A673 (cell line): ENCODE measurements around the gene KCTD5.
"Not testable (repeated sequence)": the region's sequence is repeated elsewhere in the genome, so short reads cannot be mapped to it uniquely, and the experiment has no call there.

Experiments
- CTCF ChIP-seq: fragments of 300-800, 200-600 bp; sonication (generic); conservative IDR thresholded peaks from 2 replicates; pipeline ENCODE4 v1.5.1; 2017; ENCODE audit warnings: low read depth, mild to moderate bottlenecking, antibody characterized with exemption, low read length, moderate library complexity, mixed read lengths
- EZH2 ChIP-seq: fragments of 200-600 bp; sonication (generic); IDR thresholded peaks from 2 replicates; pipeline ENCODE4 v1.6.1; 2017; ENCODE audit warnings: borderline replicate concordance, low read depth, mild to moderate bottlenecking, mixed read lengths, antibody characterized with exemption, low read length; ENCODE audit not compliant: poor library complexity, severe bottlenecking

GRCh38 chr16:2659560-2659959 is 22.8 kb upstream of the KCTD5 start:
- TF ChIP-seq CTCF, EZH2: not testable (repeated sequence)
